H1 (cell line): ENCODE data around the gene SNED1. TPM values are rescaled to one million over a fixed set of nuclear protein-coding genes. Genes with fewer than 3 reads are reported as not detected.

Source experiments
- CREB1 ChIP-seq: IDR thresholded peaks from 2 replicates; pipeline ENCODE4 v1.6.1; 2012; ENCODE audit warnings: inconsistent platforms
- EP300 ChIP-seq, 2 experiments: IDR thresholded peaks; 1 replicate in 1 of 2; 2 replicates in 1 of 2; pipeline ENCODE4 v1.6.1; 2011 to 2012; ENCODE audit warnings: low read depth in 2 of 2, low read length in 2 of 2, mild to moderate bottlenecking in 2 of 2, borderline replicate concordance in 1 of 2, inconsistent platforms in 1 of 2, moderate library complexity in 1 of 2
- KDM5A ChIP-seq: fragments of 200-600 bp; IDR thresholded peaks from 2 replicates; pipeline ENCODE4 v1.7.1; 2012; ENCODE audit warnings: mild to moderate bottlenecking, low read length, inconsistent platforms, mixed read lengths
- MAFK ChIP-seq: IDR thresholded peaks from 2 replicates; pipeline ENCODE4 v1.6.1; 2012; ENCODE audit warnings: low read depth, mild to moderate bottlenecking, improper control_type of control experiment, low read length
- POLR2AphosphoS5 ChIP-seq: IDR thresholded peaks from 2 replicates; pipeline ENCODE4 v1.6.1; 2011; ENCODE audit warnings: low read depth, low read length
- TAF7 ChIP-seq: optimal IDR thresholded peaks from 2 replicates; pipeline ENCODE3; 2011; ENCODE audit warnings: low read depth, mild to moderate bottlenecking, inconsistent platforms, low read length, moderate library complexity, borderline replicate concordance
- TEAD4 ChIP-seq: IDR thresholded peaks from 2 replicates; pipeline ENCODE4 v1.6.1; 2012; ENCODE audit warnings: low read depth, low read length, inconsistent platforms, mixed read lengths
- polyA plus RNA-seq, 7 experiments: library from polyadenylated mRNA; depleted of rRNA in 3 of 7; stranded (reverse) in 5 of 7; unstranded in 2 of 7; fragments of >200 nt in 5 of 7; fragments of 200-250 nt in 2 of 7; gene quantifications; 1 replicate in 5 of 7; 2 replicates in 1 of 7; 4 replicates in 1 of 7; pipeline versions ENCODE4 v1.2.1 to v1.2.3, GENCODE V29; 2011 to 2013; ENCODE audit warnings: missing spikeins in 2 of 7, mixed read lengths in 2 of 7
- total RNA-seq: library from RNA; stranded (reverse); fragmentation: NEBNext Ultra II Directional; extraction: Animal tissue kit (Norgen Biotek cat#: 25700); gene quantifications from 2 replicates; pipeline ENCODE4 v1.2.1, GENCODE V29; 2021
- TF ChIP-seq, protein P1 (sequence below): IDR thresholded peaks from 2 replicates; pipeline ENCODE4 v1.6.1; 2012; ENCODE audit warnings: inconsistent platforms
- TF ChIP-seq, protein P2 (sequence below): fragments of 300-600 bp; sonication (generic); IDR thresholded peaks from 2 replicates; pipeline ENCODE4 v1.7.1; 2012; ENCODE audit warnings: low read length, moderate library complexity, mild to moderate bottlenecking, inconsistent platforms; ENCODE audit not compliant: insufficient replicate concordance

Gene SNED1
- total and polyA plus RNA-seq, 2 of the 8 experiments (the other 6 are each of a cell fraction or from before 2014, with no cell fraction given), result 1.9 TPM

DNA sequence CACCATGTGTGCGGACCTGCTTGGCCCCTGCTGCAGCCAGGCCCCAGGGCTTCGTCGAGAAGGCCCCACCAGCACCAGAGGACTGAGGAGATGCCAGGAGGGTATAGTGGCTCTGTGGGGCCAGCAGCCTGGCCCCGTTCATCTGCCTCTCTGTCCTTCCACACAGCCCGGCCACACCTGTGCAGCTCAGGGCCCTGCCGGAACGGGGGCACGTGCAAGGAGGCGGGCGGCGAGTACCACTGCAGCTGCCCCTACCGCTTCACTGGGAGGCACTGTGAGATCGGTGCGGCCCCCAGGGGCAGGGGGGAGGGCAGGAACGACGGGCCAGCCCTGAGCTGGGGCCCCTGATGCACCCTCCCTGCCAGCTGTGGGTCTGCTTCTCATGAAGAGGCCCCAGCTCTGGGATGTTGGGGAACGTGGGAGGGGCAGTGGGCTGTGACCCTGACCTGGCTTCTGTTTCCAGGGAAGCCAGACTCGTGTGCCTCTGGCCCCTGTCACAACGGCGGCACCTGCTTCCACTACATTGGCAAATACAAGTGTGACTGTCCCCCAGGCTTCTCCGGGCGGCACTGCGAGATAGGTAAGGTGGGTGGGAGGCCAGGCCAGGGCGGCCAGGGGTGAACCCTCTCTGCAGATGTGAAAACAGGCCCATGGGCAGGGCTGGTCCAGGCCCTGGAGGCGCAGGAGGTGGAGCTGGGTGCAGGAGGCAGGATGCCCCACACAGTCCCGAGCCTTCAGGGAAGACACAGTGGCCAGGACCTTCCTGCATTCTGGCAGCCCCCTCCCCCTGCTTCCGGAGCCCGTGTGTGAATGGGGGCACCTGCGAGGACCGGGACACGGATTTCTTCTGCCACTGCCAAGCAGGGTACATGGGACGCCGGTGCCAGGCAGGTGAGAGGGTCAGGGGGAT is 53.4 kb downstream of the SNED1 start (continued):
- TF ChIP-seq, protein P1, sequence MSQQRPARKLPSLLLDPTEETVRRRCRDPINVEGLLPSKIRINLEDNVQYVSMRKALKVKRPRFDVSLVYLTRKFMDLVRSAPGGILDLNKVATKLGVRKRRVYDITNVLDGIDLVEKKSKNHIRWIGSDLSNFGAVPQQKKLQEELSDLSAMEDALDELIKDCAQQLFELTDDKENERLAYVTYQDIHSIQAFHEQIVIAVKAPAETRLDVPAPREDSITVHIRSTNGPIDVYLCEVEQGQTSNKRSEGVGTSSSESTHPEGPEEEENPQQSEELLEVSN, result no peak
- TF ChIP-seq TAF7, result no peak
- TF ChIP-seq TEAD4, result no peak
- TF ChIP-seq, protein P2, sequence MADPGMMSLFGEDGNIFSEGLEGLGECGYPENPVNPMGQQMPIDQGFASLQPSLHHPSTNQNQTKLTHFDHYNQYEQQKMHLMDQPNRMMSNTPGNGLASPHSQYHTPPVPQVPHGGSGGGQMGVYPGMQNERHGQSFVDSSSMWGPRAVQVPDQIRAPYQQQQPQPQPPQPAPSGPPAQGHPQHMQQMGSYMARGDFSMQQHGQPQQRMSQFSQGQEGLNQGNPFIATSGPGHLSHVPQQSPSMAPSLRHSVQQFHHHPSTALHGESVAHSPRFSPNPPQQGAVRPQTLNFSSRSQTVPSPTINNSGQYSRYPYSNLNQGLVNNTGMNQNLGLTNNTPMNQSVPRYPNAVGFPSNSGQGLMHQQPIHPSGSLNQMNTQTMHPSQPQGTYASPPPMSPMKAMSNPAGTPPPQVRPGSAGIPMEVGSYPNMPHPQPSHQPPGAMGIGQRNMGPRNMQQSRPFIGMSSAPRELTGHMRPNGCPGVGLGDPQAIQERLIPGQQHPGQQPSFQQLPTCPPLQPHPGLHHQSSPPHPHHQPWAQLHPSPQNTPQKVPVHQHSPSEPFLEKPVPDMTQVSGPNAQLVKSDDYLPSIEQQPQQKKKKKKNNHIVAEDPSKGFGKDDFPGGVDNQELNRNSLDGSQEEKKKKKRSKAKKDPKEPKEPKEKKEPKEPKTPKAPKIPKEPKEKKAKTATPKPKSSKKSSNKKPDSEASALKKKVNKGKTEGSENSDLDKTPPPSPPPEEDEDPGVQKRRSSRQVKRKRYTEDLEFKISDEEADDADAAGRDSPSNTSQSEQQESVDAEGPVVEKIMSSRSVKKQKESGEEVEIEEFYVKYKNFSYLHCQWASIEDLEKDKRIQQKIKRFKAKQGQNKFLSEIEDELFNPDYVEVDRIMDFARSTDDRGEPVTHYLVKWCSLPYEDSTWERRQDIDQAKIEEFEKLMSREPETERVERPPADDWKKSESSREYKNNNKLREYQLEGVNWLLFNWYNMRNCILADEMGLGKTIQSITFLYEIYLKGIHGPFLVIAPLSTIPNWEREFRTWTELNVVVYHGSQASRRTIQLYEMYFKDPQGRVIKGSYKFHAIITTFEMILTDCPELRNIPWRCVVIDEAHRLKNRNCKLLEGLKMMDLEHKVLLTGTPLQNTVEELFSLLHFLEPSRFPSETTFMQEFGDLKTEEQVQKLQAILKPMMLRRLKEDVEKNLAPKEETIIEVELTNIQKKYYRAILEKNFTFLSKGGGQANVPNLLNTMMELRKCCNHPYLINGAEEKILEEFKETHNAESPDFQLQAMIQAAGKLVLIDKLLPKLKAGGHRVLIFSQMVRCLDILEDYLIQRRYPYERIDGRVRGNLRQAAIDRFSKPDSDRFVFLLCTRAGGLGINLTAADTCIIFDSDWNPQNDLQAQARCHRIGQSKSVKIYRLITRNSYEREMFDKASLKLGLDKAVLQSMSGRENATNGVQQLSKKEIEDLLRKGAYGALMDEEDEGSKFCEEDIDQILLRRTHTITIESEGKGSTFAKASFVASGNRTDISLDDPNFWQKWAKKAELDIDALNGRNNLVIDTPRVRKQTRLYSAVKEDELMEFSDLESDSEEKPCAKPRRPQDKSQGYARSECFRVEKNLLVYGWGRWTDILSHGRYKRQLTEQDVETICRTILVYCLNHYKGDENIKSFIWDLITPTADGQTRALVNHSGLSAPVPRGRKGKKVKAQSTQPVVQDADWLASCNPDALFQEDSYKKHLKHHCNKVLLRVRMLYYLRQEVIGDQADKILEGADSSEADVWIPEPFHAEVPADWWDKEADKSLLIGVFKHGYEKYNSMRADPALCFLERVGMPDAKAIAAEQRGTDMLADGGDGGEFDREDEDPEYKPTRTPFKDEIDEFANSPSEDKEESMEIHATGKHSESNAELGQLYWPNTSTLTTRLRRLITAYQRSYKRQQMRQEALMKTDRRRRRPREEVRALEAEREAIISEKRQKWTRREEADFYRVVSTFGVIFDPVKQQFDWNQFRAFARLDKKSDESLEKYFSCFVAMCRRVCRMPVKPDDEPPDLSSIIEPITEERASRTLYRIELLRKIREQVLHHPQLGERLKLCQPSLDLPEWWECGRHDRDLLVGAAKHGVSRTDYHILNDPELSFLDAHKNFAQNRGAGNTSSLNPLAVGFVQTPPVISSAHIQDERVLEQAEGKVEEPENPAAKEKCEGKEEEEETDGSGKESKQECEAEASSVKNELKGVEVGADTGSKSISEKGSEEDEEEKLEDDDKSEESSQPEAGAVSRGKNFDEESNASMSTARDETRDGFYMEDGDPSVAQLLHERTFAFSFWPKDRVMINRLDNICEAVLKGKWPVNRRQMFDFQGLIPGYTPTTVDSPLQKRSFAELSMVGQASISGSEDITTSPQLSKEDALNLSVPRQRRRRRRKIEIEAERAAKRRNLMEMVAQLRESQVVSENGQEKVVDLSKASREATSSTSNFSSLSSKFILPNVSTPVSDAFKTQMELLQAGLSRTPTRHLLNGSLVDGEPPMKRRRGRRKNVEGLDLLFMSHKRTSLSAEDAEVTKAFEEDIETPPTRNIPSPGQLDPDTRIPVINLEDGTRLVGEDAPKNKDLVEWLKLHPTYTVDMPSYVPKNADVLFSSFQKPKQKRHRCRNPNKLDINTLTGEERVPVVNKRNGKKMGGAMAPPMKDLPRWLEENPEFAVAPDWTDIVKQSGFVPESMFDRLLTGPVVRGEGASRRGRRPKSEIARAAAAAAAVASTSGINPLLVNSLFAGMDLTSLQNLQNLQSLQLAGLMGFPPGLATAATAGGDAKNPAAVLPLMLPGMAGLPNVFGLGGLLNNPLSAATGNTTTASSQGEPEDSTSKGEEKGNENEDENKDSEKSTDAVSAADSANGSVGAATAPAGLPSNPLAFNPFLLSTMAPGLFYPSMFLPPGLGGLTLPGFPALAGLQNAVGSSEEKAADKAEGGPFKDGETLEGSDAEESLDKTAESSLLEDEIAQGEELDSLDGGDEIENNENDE, result no peak
- TF ChIP-seq POLR2AphosphoS5, result no peak
- no peak for TF ChIP-seq MAFK
- TF ChIP-seq CREB1, result no peak
- no peak for TF ChIP-seq EP300 (IDR thresholded peaks at IDR 0.05; ENCODE audit: borderline replicate concordance in 1 of 2, low read depth in 2 of 2, low read length in 2 of 2)
- no peak for TF ChIP-seq KDM5A
